ENCODE results near the gene BTNL2.
"Not testable (repeated sequence)": the region's sequence is repeated elsewhere in the genome, so short reads cannot be mapped to it uniquely, and the experiment has no call there.

BTNL2 gene, protein sequence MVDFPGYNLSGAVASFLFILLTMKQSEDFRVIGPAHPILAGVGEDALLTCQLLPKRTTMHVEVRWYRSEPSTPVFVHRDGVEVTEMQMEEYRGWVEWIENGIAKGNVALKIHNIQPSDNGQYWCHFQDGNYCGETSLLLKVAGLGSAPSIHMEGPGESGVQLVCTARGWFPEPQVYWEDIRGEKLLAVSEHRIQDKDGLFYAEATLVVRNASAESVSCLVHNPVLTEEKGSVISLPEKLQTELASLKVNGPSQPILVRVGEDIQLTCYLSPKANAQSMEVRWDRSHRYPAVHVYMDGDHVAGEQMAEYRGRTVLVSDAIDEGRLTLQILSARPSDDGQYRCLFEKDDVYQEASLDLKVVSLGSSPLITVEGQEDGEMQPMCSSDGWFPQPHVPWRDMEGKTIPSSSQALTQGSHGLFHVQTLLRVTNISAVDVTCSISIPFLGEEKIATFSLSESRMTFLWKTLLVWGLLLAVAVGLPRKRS
- total RNA-seq, result 0 to 0.18 (median 0) reads per million in 4 experiments

GRCh38 chr6:32406857-32407256 is at the start of gene BTNL2:
Gene BTNL2, minus strand, starts transcription at chr6:32407181. Its CDS starts 58 bp downstream, at chr6:32407123.
- DNase-seq, result no peak

GRCh38 chr6:32449088-32449736 is 42.2 kb upstream of the BTNL2 start:
- no peak for DNase-seq

DNA sequence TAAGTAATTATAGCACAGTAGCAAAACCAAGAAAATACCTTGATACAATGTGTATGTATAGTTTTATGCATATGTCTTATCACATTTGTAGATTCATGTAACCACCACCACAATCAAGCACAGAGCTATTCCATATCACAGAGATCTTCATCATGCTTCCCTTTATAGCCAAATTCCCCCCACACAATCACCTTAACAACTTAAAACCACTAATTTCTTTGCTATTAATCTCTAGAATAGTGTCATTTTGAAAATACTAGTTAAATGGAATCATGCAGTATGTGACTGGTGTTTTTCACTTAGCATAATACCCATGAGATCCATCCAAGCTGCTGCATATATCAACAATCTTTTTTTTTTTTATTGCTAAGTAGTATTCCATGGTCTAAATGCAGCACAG is 41.0 kb upstream of the BTNL2 start:
- no peak for DNase-seq

DNA sequence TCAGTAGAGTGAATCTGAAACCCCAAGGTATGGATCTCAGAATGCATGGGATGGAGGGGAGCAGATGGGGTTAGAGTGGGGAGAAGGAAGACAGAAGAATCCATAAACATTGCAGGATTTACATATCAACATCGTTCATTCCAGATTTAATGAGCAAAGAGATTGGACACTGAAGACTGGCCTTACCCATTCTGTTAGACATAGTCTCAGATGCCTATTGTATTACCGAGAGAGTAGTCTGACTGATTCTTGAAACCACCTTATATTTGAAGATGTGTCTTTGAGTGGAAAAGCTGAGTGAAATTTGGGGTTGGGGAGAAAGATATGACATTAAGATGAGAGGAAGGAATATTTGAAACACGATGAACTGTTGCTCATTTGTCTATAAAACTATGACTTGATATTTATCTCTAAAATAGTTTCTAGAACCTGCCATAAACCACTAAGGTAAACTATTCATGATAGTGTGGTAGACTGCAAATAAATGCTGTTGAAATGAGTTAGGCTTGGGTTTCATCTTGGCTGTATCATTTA is 38.4 kb upstream of the BTNL2 start:
- no peak for DNase-seq

DNA sequence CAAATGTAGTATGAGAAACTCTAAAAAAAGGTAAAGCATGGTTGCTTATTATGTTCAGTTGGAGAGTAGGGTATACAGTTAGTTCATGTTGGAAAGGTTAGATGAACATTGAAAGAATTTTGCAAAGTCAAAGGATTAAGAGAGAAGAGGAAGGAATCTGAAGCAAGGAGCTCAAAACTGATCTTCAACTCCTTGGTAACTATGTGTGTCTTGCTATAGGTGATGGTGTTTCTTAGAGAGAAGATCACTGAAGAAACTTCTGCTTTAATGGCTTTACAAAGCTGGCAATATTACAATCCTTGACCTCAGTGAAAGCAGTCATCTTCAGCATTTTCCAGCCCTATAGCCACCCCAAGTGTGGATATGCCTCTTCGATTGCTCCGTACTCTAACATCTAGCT is 37.5 kb upstream of the BTNL2 start:
- DNase-seq, result no peak

- DNase-seq, result no peak
Measured at GRCh38 chr6:32442977-32443552, 36.1 kb upstream of the BTNL2 start.

- no peak for DNase-seq
Measured at GRCh38 chr6:32442243-32442667, 35.3 kb upstream of the BTNL2 start.

GRCh38 chr6:32439602-32440214 is 32.7 kb upstream of the BTNL2 start, which contains the start of gene HLA-DRA:
Gene HLA-DRA, plus strand, starts transcription at chr6:32439887. Its CDS starts 64 bp downstream, at chr6:32439951.
- DNase-seq, result no peak

DNA sequence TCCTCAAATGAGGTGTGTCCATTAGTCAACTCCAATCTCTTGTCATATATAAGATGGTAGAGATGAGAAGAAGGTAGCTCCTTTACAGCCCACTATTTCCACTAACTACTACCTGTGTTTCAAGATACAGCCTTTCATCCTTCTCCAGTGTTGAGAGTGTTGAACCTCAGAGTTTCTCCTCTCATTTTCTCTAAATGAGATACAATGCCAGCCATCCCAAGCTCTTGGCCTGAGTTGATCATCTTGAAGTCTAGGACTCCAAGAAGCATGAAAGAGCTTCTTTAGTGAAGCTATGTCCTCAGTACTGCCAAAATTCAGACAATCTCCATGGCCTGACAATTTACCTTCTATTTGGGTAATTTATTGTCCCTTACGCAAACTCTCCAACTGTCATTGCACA is 32.2 kb upstream of the BTNL2 start:
- DNase-seq, result no peak

- DNase-seq, result no peak
Measured at GRCh38 chr6:32436995-32437836, 30.2 kb upstream of the BTNL2 start.

DNA sequence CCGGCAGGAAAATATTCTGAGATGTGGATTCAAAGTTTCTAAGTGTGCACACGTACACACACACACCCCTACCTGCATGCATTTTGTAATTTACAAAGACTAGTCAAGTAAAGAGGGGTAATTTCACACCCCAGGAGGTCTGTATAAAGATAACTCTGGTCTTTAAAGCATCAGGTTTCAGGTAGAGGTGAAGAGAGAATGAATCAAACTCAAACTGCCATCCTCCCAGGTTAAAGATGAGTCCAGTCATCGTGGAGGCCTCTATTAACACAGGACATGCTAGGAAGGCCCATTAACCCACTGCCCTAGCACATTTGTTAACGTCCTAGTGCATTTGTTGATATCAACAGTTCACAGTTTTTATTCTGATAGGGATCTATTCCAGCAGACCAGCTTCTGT is 29.2 kb upstream of the BTNL2 start:
- DNase-seq, result no peak

DNA sequence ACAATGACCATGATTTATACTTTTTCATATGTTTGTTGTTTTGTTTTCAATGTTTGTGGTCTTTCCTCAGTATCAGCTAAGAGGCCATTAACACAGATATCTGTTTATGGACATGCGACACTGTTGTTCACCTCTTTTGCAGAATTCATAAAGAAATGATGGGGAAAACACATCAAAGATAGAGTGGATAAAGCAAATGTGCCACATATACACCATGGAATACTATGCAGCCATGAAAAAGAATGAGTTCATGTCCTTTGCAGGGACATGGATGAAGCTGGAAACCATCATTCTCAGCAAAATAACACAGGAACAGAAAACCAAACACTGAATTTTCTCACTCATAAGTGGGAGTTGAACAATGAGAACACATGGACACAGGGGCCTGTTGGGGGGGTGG is 27.0 kb upstream of the BTNL2 start:
- not testable (repeated sequence) for DNase-seq

DNA sequence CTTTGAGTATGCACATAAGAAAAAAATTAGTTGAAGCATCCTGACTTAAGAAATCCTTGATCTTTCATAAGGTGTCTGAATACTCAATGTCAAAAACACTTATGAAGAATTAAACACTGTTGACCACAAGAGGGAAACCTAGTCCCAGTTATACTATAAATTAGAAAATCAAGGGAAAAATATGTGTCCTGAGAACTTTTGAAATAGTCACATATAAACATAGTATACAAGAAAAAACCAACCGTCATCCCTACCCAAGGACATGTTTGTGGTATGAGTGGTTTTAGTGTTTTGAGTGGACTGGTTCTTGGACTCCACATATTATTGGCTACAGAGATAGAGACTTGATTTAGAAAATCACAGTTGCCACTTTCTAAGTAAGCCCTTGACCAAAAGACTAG is 25.1 kb upstream of the BTNL2 start:
- no peak for DNase-seq

DNA sequence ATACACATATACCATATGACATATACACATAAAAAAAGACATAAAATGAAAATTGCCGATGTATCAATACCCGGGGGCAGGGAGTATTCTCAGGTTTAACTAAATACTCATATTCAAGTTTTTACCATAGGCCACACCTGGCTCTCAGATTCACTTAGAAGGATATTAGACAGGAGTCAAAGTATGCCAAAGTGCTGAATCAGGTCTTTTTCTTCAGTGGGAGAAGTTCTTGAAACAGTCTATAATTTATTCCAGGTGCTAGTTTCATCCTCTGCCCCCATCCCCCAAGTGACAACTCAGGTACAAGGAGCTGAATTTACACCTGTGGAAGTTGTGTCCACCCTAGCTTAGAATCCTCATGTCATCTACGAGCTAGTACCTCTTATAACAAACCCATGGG is 24.2 kb upstream of the BTNL2 start:
- no peak for DNase-seq

GRCh38 chr6:32430179-32430578 is 23.2 kb upstream of the BTNL2 start:
- no peak for DNase-seq

- DNase-seq, result no peak
Measured at GRCh38 chr6:32427934-32428474, 21.0 kb upstream of the BTNL2 start.

DNA sequence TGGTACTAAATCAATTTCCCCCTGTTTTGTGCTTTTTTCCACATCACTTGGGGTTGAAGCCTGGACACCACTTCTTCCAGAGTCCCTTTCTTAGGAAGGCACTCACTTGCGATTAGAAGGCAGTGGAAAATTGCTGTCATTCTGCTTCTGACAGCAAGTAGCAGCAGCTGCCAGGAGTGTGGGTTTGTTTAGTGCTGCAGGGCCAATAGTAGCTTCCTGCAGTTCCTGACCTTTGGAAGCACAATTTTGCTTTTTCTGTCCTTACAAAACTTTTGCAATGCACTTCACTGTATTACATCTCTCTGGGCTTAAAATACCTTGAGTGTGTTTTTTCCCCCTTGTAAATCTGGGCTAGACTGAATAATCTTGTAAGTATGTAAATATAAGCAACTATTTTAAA is 20.2 kb upstream of the BTNL2 start:
- no peak for DNase-seq

DNA sequence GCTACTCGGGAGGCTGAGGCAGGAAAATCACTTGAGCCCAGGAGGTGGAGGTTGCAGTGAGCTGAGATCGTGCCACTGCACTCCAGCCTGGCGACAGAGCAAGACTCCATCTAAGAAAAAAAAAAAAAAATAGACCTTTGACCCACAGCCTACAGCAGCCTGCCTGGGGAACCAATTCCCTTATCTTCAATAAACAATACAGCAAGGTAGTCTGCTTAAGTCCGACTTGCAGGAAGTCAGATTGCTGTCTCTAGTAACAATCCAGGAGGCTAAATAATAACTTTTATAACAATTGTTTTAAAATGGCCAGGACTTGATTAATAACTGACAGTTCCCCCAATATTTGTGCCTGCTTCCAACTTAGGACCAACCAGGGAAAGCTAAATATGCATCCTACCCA is 19.4 kb upstream of the BTNL2 start:
- DNase-seq, result no peak

- DNase-seq, result no peak
Measured at GRCh38 chr6:32424589-32425300, 17.8 kb upstream of the BTNL2 start.

DNA sequence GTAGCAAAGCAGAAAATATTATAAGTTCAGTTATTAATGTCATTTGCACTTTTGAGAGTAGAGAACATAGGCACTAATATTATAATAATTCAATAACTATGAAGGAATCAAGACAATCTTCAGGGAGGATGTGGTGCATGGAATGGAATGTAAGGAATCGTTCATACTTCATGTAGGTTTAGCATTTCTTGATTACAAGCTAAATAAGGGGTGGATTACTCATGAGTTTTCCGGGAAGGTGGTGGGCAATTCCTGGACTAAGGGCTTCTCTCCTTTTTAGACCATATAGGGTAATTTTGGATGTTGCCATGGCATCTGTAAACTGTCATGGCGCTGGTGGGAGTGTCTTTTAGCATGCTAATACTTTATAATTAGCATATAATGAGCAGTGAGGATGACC is 9.1 kb upstream of the BTNL2 start:
- DNase-seq, result no peak

- DNase-seq, result peak; percentile 69
Measured at GRCh38 chr6:32415521-32416019, 8.6 kb upstream of the BTNL2 start.
